ENCODE results near the gene CCT6B. TPM values are rescaled to one million over a fixed set of nuclear protein-coding genes. Genes with fewer than 3 reads are reported as not detected.

The CCT6B gene
- total RNA-seq, 1 experiment from 2014 or later: 1.7 TPM

DNA sequence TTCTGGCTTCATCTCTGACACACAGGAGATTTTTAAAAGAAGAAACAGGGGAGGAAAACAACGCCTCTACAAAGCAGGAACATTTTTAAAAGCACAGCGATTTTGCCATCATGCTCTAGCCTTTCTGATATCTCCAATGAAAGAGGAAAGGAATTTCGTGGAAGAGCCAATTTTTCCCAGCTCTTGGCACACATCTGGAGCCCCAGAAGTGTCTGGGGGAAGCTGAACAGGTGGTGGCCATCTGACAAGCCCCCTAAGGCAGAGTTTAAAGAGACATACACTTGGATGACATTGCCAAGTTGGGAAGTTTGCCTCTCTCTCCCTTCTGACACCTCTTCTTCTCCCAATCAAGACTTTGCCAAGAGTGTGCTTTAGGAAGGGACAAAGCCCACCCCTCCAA is 82.1 kb downstream of the CCT6B start:
- no peak for DNase-seq
- H3K4me1 Mint-ChIP-seq: peaks cover 21 to 25% of the 10 kb centered on the region in 2 experiments
- TF ChIP-seq, protein P1, sequence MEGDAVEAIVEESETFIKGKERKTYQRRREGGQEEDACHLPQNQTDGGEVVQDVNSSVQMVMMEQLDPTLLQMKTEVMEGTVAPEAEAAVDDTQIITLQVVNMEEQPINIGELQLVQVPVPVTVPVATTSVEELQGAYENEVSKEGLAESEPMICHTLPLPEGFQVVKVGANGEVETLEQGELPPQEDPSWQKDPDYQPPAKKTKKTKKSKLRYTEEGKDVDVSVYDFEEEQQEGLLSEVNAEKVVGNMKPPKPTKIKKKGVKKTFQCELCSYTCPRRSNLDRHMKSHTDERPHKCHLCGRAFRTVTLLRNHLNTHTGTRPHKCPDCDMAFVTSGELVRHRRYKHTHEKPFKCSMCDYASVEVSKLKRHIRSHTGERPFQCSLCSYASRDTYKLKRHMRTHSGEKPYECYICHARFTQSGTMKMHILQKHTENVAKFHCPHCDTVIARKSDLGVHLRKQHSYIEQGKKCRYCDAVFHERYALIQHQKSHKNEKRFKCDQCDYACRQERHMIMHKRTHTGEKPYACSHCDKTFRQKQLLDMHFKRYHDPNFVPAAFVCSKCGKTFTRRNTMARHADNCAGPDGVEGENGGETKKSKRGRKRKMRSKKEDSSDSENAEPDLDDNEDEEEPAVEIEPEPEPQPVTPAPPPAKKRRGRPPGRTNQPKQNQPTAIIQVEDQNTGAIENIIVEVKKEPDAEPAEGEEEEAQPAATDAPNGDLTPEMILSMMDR (conservative IDR thresholded peaks at IDR 0.05): no peak
- no peak overlapping the region for H3K4me3 Mint-ChIP-seq
- H3K9ac ChIP-seq (ENCODE audit: extremely low read depth, insufficient read length, low read length): no peak overlapping the region
- peaks cover 44% of the 10 kb centered on the region for H3K27me3 Mint-ChIP-seq (ENCODE audit: low read depth)
- no peaks in the 10 kb centered on the region for H3K79me1 ChIP-seq (ENCODE audit: insufficient read depth, low read depth, low read length, poor library complexity, severe bottlenecking)
- no peak overlapping the region for H3T11ph ChIP-seq (ENCODE audit: low read length)
- H2BK15ac ChIP-seq (ENCODE audit: low read depth, low read length): no peak overlapping the region
- H3K27ac Mint-ChIP-seq: no peak overlapping the region
- H2AK5ac ChIP-seq (ENCODE audit: insufficient read length, low read length): no peak overlapping the region
- no peaks in the 10 kb centered on the region for H4K20me1 ChIP-seq (ENCODE audit: control insufficient read depth, insufficient read depth, insufficient read length)
- H3K27me3 ChIP-seq (ENCODE audit: insufficient read depth, low read length): no peaks in the 10 kb centered on the region; the same call in 1 of the 2 replicates
- H3K18ac ChIP-seq (ENCODE audit: insufficient read length, low read depth, low read length): no peak overlapping the region
- no peak overlapping the region for H4K5ac ChIP-seq (ENCODE audit: insufficient read length, low read depth, low read length)
- no peaks in the 10 kb centered on the region for H3K79me2 ChIP-seq (ENCODE audit: insufficient read depth, low read length)
- H2BK12ac ChIP-seq (ENCODE audit: insufficient read length, low read depth, low read length): no peak overlapping the region
- H4K91ac ChIP-seq (ENCODE audit: insufficient read length, low read depth, low read length): no peak overlapping the region
- H3K14ac ChIP-seq (ENCODE audit: insufficient read depth, low read length): no peak overlapping the region
- H3K23ac ChIP-seq (ENCODE audit: insufficient read length, low read depth, low read length): no peak overlapping the region
- no peak overlapping the region for H2AFZ ChIP-seq (ENCODE audit: low read length)
- H3K23me2 ChIP-seq (ENCODE audit: insufficient read length, low read depth, low read length, poor library complexity, severe bottlenecking): no peaks in the 10 kb centered on the region
- no peak overlapping the region for H2BK20ac ChIP-seq (ENCODE audit: low read depth, low read length, poor library complexity, severe bottlenecking)
- no peak overlapping the region for H2BK120ac ChIP-seq (ENCODE audit: low read depth, low read length, poor library complexity, severe bottlenecking)
- H3K27ac ChIP-seq (ENCODE audit: insufficient read length, low read depth, low read length): no peak overlapping the region
- H3K4me1 ChIP-seq (ENCODE audit: insufficient read depth, low read length): peaks cover 3% of the 10 kb centered on the region; the same call in 1 of the 2 replicates
- H3K4me2 ChIP-seq (ENCODE audit: insufficient read depth, insufficient read length, low read length): no peak overlapping the region
- H2BK5ac ChIP-seq (ENCODE audit: insufficient read length, low read length): no peak overlapping the region
- H3K9me3 Mint-ChIP-seq: peaks cover 4 to 6% of the 10 kb centered on the region in 2 experiments; a peak in 3 of 5 replicates
- H4K8ac ChIP-seq (replicated peaks; ENCODE audit: insufficient read length, low read depth, low read length): no peak overlapping the region
- no peaks in the 10 kb centered on the region for H3K9me3 ChIP-seq (ENCODE audit: control insufficient read depth, low read depth, low read length)
- no CpG with 5 or more reads among the region's 3 CpGs for WGBS (ENCODE audit: extremely low coverage, insufficient read length, low lambda C conversion rate)
- H3K36me3 Mint-ChIP-seq (ENCODE audit: insufficient read depth in 1 of 3, low read depth in 3 of 3): peaks cover 0 to 5% (median 0%) of the 10 kb centered on the region in 3 experiments; a peak in 1 of 7 replicates
- no peak overlapping the region for H3K4ac ChIP-seq (ENCODE audit: low read depth, low read length)
- H3K56ac ChIP-seq (ENCODE audit: insufficient read length, low read depth, low read length): no peak overlapping the region

Other genes starting within 250 kb of the CCT6B start
- gene ZNF830, start 80 bp upstream of the CCT6B start, total RNA-seq (2021): 18.9 and 19.2 TPM in 2 replicates
- 96.0 and 97.2 TPM in 2 replicates for gene LIG3, start 19.1 kb upstream of the CCT6B start, total RNA-seq (2021)
- gene RFFL, start 102.2 kb upstream of the CCT6B start, total RNA-seq (2021): 21.1 and 21.4 TPM in 2 replicates
- gene RAD51D, start 158.4 kb upstream of the CCT6B start, total RNA-seq (2021): 14.0 and 15.8 TPM in 2 replicates
- gene FNDC8, start 160.2 kb upstream of the CCT6B start, total RNA-seq (2021): not detected in 2 replicates
- 41.7 and 43.9 TPM in 2 replicates for gene NLE1, start 180.8 kb upstream of the CCT6B start, total RNA-seq (2021)
- gene UNC45B, start 186.4 kb upstream of the CCT6B start, total RNA-seq (2021): 0.07 and 0.22 TPM in 2 replicates
- gene SLC35G3, start 232.9 kb upstream of the CCT6B start, total RNA-seq (2021): not detected in 2 replicates

All from H9 (cell line).